ENCODE results near the gene TENM3.

GRCh38 chr4:182261651-182262223 is 18.5 kb downstream of the TENM3 start:
- TF ChIP-seq CTCF (IDR thresholded peaks at IDR 0.05) (no peak), ZNF532 (CRISPR knock-in tag; IDR thresholded peaks at IDR 0.05; ENCODE audit: borderline replicate concordance) (no peak), ZNF512 (CRISPR knock-in tag; IDR thresholded peaks at IDR 0.05; ENCODE audit: borderline replicate concordance) (no peak), ETV6 (CRISPR knock-in tag; IDR thresholded peaks at IDR 0.05) (no peak), NFYB (CRISPR knock-in tag; conservative IDR thresholded peaks at IDR 0.05; ENCODE audit: low read depth) (no peak)
